IMR-90 (cell line): Measurements from ENCODE around the gene TMEM170B. TPM values are rescaled to one million over a fixed set of nuclear protein-coding genes. Genes with fewer than 3 reads are reported as not detected.

Experiments used
- ATAC-seq: fragments of 200-7000 bp; cut with Tn5 transposase; 2 replicates; pipeline ENCODE4 v1.9.1; 2020; ENCODE audit warnings: low read depth, mild to moderate bottlenecking, moderate library complexity
- BruUV-seq: library from RNA; stranded (reverse); fragments of 400-500 nt; replicated peaks from 2 replicates; lab custom pipeline; 2021; lab: Mats Ljungman, UMichigan
- CTCF ChIA-PET: fragments of 300-600 bp; formaldehyde crosslinking; extraction: SDS; loops from one replicate; lab custom pipeline; 2021; ENCODE audit warnings: antibody characterized with exemption; lab: Yijun Ruan, JAX
- POLR2A ChIA-PET: fragments of 300-600 bp; sonication (Branson Sonifier 250); formaldehyde crosslinking; loops from one replicate; lab custom pipeline; 2022; ENCODE audit warnings: antibody characterized with exemption; ENCODE audit not compliant: unreplicated experiment; lab: Charles Lee
- DNase-seq: peaks from one replicate; pipeline ENCODE4 v3.0.0; 2013
- H2AFZ ChIP-seq: replicated peaks from 2 replicates; pipeline ENCODE3; 2013; ENCODE audit warnings: low read length, mild to moderate bottlenecking; ENCODE audit not compliant: poor library complexity
- H2AK5ac ChIP-seq: 2 replicates; pipeline ENCODE4 v1.6.1; 2013; ENCODE audit warnings: low read depth, low read length, inconsistent platforms
- H2AK9ac ChIP-seq: replicated peaks from 2 replicates; pipeline ENCODE3; 2013; ENCODE audit warnings: mild to moderate bottlenecking, low read depth, low read length, moderate library complexity; ENCODE audit not compliant: poor library complexity
- H2BK120ac ChIP-seq: 2 replicates; pipeline ENCODE4 v1.6.1; 2013; ENCODE audit warnings: low read depth, low read length, inconsistent platforms
- H2BK15ac ChIP-seq: 3 replicates; pipeline ENCODE4 v1.6.1; 2013; ENCODE audit warnings: low read depth, low read length, inconsistent platforms
- H2BK20ac ChIP-seq: 2 replicates; pipeline ENCODE4 v1.6.1; 2013; ENCODE audit warnings: low read depth, mild to moderate bottlenecking, inconsistent platforms, low read length, moderate library complexity
- H2BK5ac ChIP-seq: 2 replicates; pipeline ENCODE4 v1.6.1; 2013; ENCODE audit warnings: mild to moderate bottlenecking, low read depth, low read length, inconsistent platforms; ENCODE audit not compliant: poor library complexity, severe bottlenecking
- H3K14ac ChIP-seq: replicated peaks from 2 replicates; pipeline ENCODE4 v1.6.1; 2013; ENCODE audit warnings: low read depth, low read length, inconsistent platforms
- H3K18ac ChIP-seq: 2 replicates; pipeline ENCODE4 v1.6.1; 2013; ENCODE audit warnings: low read depth, low read length, control low read depth
- H3K23ac ChIP-seq: 2 replicates; pipeline ENCODE4 v1.6.1; 2013; ENCODE audit warnings: low read depth, low read length, inconsistent platforms
- H3K27ac ChIP-seq: 2 replicates; pipeline ENCODE4 v1.5.1; 2013; ENCODE audit warnings: mild to moderate bottlenecking, control low read depth, low read length; ENCODE audit not compliant: insufficient read depth
- H3K27me3 ChIP-seq: 2 replicates; pipeline ENCODE4 v1.6.1; 2013; ENCODE audit warnings: low read length; ENCODE audit not compliant: control insufficient read depth, insufficient read depth
- H3K36me3 ChIP-seq: 2 replicates; pipeline ENCODE4 v1.6.1; 2013; ENCODE audit warnings: low read length, mixed read lengths; ENCODE audit not compliant: control insufficient read depth, insufficient read depth
- H3K4ac ChIP-seq: 2 replicates; pipeline ENCODE4 v1.6.1; 2013; ENCODE audit warnings: low read depth, low read length, inconsistent platforms
- H3K4me1 ChIP-seq: 2 replicates; pipeline ENCODE4 v1.6.1; 2013; ENCODE audit warnings: low read length, mixed read lengths; ENCODE audit not compliant: control insufficient read depth, insufficient read depth
- H3K4me2 ChIP-seq: 2 replicates; pipeline ENCODE4 v1.6.1; 2013; ENCODE audit warnings: low read depth, mild to moderate bottlenecking, control low read depth, low read length, moderate library complexity
- H3K4me3 ChIP-seq: 2 replicates; pipeline ENCODE4 v1.5.1; 2013; ENCODE audit warnings: low read depth, mild to moderate bottlenecking, control low read depth, low read length, moderate library complexity; ENCODE audit not compliant: insufficient read depth
- H3K56ac ChIP-seq: 2 replicates; pipeline ENCODE4 v1.6.1; 2013; ENCODE audit warnings: low read length, inconsistent platforms; ENCODE audit not compliant: insufficient read depth; ENCODE audit errors: extremely low read depth
- H3K79me1 ChIP-seq, 2 experiments: 2 replicates each; pipeline ENCODE4 v1.6.1; 2013; ENCODE audit warnings: low read length in 2 of 2, inconsistent platforms in 1 of 2, low read depth in 1 of 2
- H3K9ac ChIP-seq: 2 replicates; pipeline ENCODE4 v1.6.1; 2013; ENCODE audit warnings: low read depth, low read length, control low read depth
- H3K9me1 ChIP-seq: 2 replicates; pipeline ENCODE4 v1.6.1; 2013; ENCODE audit warnings: low read length, inconsistent platforms; ENCODE audit not compliant: insufficient read depth
- H3K9me3 ChIP-seq: 2 replicates; pipeline ENCODE4 v1.6.1; 2013; ENCODE audit warnings: low read length; ENCODE audit not compliant: control insufficient read depth, insufficient read depth
- H4K20me1 ChIP-seq: 2 replicates; pipeline ENCODE4 v1.6.1; 2013; ENCODE audit warnings: low read length, inconsistent platforms; ENCODE audit not compliant: insufficient read depth
- H4K5ac ChIP-seq: 2 replicates; pipeline ENCODE4 v1.6.1; 2013; ENCODE audit warnings: mild to moderate bottlenecking, low read depth, low read length, control low read depth
- H4K8ac ChIP-seq, 2 experiments: 2 replicates each; pipeline ENCODE4 v1.6.1; 2013; ENCODE audit warnings: low read depth in 2 of 2, low read length in 2 of 2, control low read depth in 1 of 2, inconsistent platforms in 1 of 2
- H4K91ac ChIP-seq: 2 replicates; pipeline ENCODE4 v1.6.1; 2013; ENCODE audit warnings: low read depth, low read length, inconsistent platforms; ENCODE audit not compliant: insufficient read depth
- BHLHE40 ChIP-seq: fragments of 150-350 bp; IDR thresholded peaks from 2 replicates; pipeline ENCODE4 v1.6.1; 2016; ENCODE audit warnings: mild to moderate bottlenecking, low read depth, low read length
- CEBPB ChIP-seq: IDR thresholded peaks from 2 replicates; pipeline ENCODE4 v1.6.1; 2012; ENCODE audit warnings: low read depth, low read length, improper control_type of control experiment
- CHD1 ChIP-seq: IDR thresholded peaks from 2 replicates; pipeline ENCODE4 v1.6.1; 2012; ENCODE audit warnings: low read depth, low read length, improper control_type of control experiment
- FOS ChIP-seq: fragments of 150-350 bp; IDR thresholded peaks from 2 replicates; pipeline ENCODE4 v1.6.1; 2016; ENCODE audit warnings: low read depth, low read length
- MAFK ChIP-seq: IDR thresholded peaks from 2 replicates; pipeline ENCODE4 v1.6.1; 2012; ENCODE audit warnings: low read depth, low read length, improper control_type of control experiment
- MAZ ChIP-seq: IDR thresholded peaks from 2 replicates; pipeline ENCODE4 v1.6.1; 2012; ENCODE audit warnings: low read depth, mild to moderate bottlenecking, low read length, improper control_type of control experiment, moderate library complexity, borderline replicate concordance
- MXI1 ChIP-seq: IDR thresholded peaks from 2 replicates; pipeline ENCODE4 v1.6.1; 2012; ENCODE audit warnings: low read depth, mild to moderate bottlenecking, low read length, moderate library complexity, borderline replicate concordance
- NFE2L2 ChIP-seq: fragments of 150-350 bp; IDR thresholded peaks from 2 replicates; pipeline ENCODE4 v1.6.1; 2016; ENCODE audit warnings: low read depth, mild to moderate bottlenecking, low read length
- POLR2A ChIP-seq: IDR thresholded peaks from 2 replicates; pipeline ENCODE4 v1.6.1; 2012; ENCODE audit warnings: mild to moderate bottlenecking, low read depth, low read length
- RAD21 ChIP-seq: IDR thresholded peaks from 2 replicates; pipeline ENCODE4 v1.6.1; 2012; ENCODE audit warnings: low read length, improper control_type of control experiment
- RCOR1 ChIP-seq: IDR thresholded peaks from 2 replicates; pipeline ENCODE4 v1.6.1; 2012; ENCODE audit warnings: mild to moderate bottlenecking, low read length, improper control_type of control experiment; ENCODE audit not compliant: insufficient replicate concordance
- RFX5 ChIP-seq: IDR thresholded peaks from 2 replicates; pipeline ENCODE4 v1.8.0; 2012; ENCODE audit warnings: low read depth, mild to moderate bottlenecking, low read length, moderate library complexity
- SMC3 ChIP-seq: fragments of 150-350 bp; IDR thresholded peaks from 2 replicates; pipeline ENCODE4 v1.6.1; 2016; ENCODE audit warnings: low read depth, mild to moderate bottlenecking, antibody characterized with exemption, low read length, moderate library complexity
- dilution Hi-C: fragments of 300-500 bp; cut with HindIII; formaldehyde crosslinking; loops from one replicate; pipeline ENCODE4 v1.14.3; 2018; ENCODE audit warnings: low sequenced_read_pairs; ENCODE audit not compliant: unreplicated experiment
- in situ Hi-C: fragments of 300-500 bp; cut with MboI; formaldehyde crosslinking; loops from 3 replicates; pipeline ENCODE4 v1.14.3; 2019; ENCODE audit warnings: low sequenced_read_pairs, inconsistent platforms, mixed read lengths
- intact Hi-C: fragments of 100-400 bp; cut with micrococcal nuclease; formaldehyde crosslinking; loops from 2 replicates; pipeline ENCODE4 v1.10.0; 2022
- polyA plus RNA-seq, 3 experiments: library from polyadenylated mRNA; depleted of rRNA; stranded (reverse); fragments of >200 nt; gene quantifications; 2 replicates each; pipeline ENCODE4 v1.2.3, GENCODE V29; 2012; ENCODE audit warnings: low replicate concordance in 1 of 3
- total RNA-seq: library from RNA; depleted of rRNA; stranded (reverse); fragments of >200 nt; gene quantifications from 2 replicates; pipeline ENCODE4 v1.2.3, GENCODE V29; 2012
- TF ChIP-seq, protein P1 (sequence below): fragments of 150-350 bp; IDR thresholded peaks from 2 replicates; pipeline ENCODE4 v1.6.1; 2016; ENCODE audit warnings: low read depth, mild to moderate bottlenecking, low read length, moderate library complexity, borderline replicate concordance
- TF ChIP-seq, protein P2 (sequence below): fragments of 150-350 bp; IDR thresholded peaks from 2 replicates; pipeline ENCODE4 v1.6.1; 2017; ENCODE audit warnings: mild to moderate bottlenecking, antibody characterized with exemption, low read length, low read depth
- TF ChIP-seq, protein P3 (sequence below): conservative IDR thresholded peaks from 2 replicates; pipeline ENCODE4 v1.5.1; 2012; ENCODE audit warnings: mild to moderate bottlenecking, low read depth, low read length, improper control_type of control experiment

TMEM170B gene
- total and polyA plus RNA-seq, 2 of the 4 experiments (the other 2 are of a cell fraction): 0.10 to 0.18 TPM

DNA sequence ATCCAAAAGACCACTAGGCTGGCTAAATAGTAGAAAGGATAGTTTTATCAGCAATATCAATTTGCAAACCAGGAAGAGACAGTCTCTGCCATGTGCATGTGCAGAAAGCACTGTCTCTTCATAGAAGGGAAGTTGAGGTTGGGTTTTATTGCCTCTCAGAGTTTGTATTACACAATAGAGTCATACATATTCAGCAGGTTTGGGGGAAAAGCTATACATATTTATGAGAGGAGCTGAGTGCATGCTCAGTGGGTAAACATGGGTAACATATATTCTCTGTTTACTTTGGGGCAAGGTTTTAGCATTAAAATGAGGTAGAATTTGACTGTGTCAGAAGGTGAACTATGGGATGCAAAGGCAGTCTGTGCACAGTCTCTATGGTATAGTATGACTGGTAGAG, 14.9 kb downstream of the TMEM170B start:
- H3K79me1 ChIP-seq: no peaks in the 10 kb centered on the region
- no peak overlapping the region for H2AK9ac ChIP-seq
- H3K9ac ChIP-seq: no peak overlapping the region
- no peak overlapping the region for H3K56ac ChIP-seq
- no peak overlapping the region for H3K4me2 ChIP-seq
- no peaks in the 10 kb centered on the region for H3K4me1 ChIP-seq
- no TSS peak for BruUV-seq
- 0 out of 2 replicates have a peak, but pooled peaks cover 3% of the 10 kb centered on the region for H3K9me1 ChIP-seq
- no peak overlapping the region for H3K4ac ChIP-seq
- no peak overlapping the region for H2BK120ac ChIP-seq
- no peak overlapping the region for H3K18ac ChIP-seq
- ATAC-seq: no peak
- H2BK5ac ChIP-seq: no peak overlapping the region
- H3K9me3 ChIP-seq: no peaks in the 10 kb centered on the region
- H2AK5ac ChIP-seq: no peak overlapping the region
- no peaks in the 10 kb centered on the region for H3K36me3 ChIP-seq
- H2BK20ac ChIP-seq: no peak overlapping the region
- no peak overlapping the region for H4K5ac ChIP-seq
- no peak overlapping the region for H3K14ac ChIP-seq
- H3K27ac ChIP-seq: no peak overlapping the region
- no peak overlapping the region for H3K4me3 ChIP-seq
- H4K20me1 ChIP-seq: no peaks in the 10 kb centered on the region
- no peak overlapping the region for H2AFZ ChIP-seq
- intact Hi-C loops: no loop called here
- POLR2A ChIA-PET: no interaction called here
- DNase-seq: no peak
- no peak overlapping the region for H4K8ac ChIP-seq
- in situ Hi-C loops: loop anchor here (25.0 kb wide), 2 partner anchors 1065 to 1335 kb away; no protein-coding TSS in a partner anchor
- H2BK15ac ChIP-seq: no peak overlapping the region
- dilution Hi-C loops: no loop called here
- TF ChIP-seq, protein P1, sequence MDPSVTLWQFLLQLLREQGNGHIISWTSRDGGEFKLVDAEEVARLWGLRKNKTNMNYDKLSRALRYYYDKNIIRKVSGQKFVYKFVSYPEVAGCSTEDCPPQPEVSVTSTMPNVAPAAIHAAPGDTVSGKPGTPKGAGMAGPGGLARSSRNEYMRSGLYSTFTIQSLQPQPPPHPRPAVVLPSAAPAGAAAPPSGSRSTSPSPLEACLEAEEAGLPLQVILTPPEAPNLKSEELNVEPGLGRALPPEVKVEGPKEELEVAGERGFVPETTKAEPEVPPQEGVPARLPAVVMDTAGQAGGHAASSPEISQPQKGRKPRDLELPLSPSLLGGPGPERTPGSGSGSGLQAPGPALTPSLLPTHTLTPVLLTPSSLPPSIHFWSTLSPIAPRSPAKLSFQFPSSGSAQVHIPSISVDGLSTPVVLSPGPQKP: no peak
- no peak for TF ChIP-seq MAZ
- TF ChIP-seq POLR2A: no peak
- TF ChIP-seq CHD1: no peak
- TF ChIP-seq RCOR1: no peak
- TF ChIP-seq SMC3: no peak
- TF ChIP-seq RAD21: no peak
- TF ChIP-seq RFX5: no peak
- no peak for TF ChIP-seq MAFK
- TF ChIP-seq, protein P2, sequence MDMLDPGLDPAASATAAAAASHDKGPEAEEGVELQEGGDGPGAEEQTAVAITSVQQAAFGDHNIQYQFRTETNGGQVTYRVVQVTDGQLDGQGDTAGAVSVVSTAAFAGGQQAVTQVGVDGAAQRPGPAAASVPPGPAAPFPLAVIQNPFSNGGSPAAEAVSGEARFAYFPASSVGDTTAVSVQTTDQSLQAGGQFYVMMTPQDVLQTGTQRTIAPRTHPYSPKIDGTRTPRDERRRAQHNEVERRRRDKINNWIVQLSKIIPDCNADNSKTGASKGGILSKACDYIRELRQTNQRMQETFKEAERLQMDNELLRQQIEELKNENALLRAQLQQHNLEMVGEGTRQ: no peak
- TF ChIP-seq MXI1: no peak
- TF ChIP-seq CEBPB: no peak
- TF ChIP-seq BHLHE40: no peak
- TF ChIP-seq, protein P3, sequence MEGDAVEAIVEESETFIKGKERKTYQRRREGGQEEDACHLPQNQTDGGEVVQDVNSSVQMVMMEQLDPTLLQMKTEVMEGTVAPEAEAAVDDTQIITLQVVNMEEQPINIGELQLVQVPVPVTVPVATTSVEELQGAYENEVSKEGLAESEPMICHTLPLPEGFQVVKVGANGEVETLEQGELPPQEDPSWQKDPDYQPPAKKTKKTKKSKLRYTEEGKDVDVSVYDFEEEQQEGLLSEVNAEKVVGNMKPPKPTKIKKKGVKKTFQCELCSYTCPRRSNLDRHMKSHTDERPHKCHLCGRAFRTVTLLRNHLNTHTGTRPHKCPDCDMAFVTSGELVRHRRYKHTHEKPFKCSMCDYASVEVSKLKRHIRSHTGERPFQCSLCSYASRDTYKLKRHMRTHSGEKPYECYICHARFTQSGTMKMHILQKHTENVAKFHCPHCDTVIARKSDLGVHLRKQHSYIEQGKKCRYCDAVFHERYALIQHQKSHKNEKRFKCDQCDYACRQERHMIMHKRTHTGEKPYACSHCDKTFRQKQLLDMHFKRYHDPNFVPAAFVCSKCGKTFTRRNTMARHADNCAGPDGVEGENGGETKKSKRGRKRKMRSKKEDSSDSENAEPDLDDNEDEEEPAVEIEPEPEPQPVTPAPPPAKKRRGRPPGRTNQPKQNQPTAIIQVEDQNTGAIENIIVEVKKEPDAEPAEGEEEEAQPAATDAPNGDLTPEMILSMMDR: no peak
- no peak for TF ChIP-seq FOS
- TF ChIP-seq NFE2L2: no peak
- CTCF ChIA-PET: no interaction called here
- H3K23ac ChIP-seq: no peak overlapping the region
- H3K27me3 ChIP-seq: peaks cover 9% of the 10 kb centered on the region
- H4K91ac ChIP-seq: no peak overlapping the region
